Tongue (tissue), 2 donors: ENCODE results near the gene DAB2IP. TPM values are rescaled to one million over a fixed set of nuclear protein-coding genes. Genes with fewer than 3 reads are reported as not detected.

Source experiments
- DNase-seq: peaks from one replicate; pipeline ENCODE4 v3.0.0-alpha.2; 2015
- total RNA-seq: library from RNA; depleted of rRNA; stranded (reverse); fragments of >200 nt; gene quantifications from one replicate; pipeline ENCODE4 v1.2.3, GENCODE V29; 2014

The DAB2IP gene
- total RNA-seq, 1 donor from 2014 or later, result 41.9 TPM

DNA sequence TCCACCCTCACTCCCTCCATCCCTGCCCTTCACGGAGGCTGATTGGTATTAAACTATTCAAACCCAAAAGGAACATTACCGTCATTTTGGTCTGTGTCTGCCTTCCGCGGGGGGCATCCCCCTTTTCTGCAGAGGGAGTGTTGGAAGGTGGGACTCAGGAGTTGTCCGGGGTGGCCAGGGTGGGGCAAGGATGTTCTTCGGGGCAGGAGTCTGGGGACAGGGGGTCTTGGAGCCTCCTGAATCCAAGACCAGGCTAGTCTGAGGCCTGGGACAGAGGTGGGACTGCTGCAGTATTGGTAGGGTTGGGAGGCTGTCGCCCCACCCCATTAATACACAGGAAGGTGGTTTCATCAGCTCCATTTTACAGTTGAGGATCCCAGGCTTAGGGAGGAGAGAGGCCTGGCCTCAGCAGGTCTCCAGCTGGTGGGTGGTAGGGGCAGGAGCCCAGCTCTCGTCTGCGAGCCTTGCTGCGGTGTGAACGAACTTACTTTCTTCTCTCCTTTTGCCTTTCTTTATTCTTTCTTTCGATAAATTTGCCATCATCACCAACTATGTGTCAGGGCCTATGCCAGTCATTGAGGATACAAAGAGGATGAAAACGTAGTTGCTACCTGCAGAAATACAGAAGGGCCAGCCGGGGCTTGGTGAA lies 33.8 kb downstream of the DAB2IP start:
- DNase-seq, result no peak

DNA sequence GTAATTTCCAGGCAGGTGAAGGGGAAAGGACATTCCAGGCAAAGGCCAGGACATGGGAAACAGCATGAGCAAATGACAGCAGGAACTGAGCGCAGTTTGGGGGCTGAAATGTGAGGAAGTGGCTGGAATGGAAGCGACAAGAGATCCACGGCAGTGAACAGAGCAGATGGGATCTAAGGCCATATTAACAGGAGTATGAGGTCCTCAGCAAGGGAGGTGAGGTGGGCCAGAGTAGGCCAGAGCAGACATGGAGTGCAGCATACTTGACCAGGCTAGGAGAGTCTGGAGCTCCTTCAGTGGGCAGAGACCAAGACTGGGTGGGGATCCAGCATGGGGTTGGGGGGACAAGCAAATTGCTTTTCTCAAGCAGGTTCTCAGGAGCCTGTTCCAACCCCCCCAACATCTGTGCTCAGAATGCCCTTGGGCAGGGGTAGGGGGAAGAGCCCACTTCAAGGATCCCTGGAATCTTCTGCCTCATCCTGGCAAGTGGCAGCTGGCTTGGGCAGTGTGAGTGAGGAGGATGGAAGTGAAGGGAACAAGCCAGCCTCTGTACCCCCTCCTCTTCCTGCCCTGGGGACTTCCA lies 34.5 kb downstream of the DAB2IP start:
- no peak for DNase-seq

DNA sequence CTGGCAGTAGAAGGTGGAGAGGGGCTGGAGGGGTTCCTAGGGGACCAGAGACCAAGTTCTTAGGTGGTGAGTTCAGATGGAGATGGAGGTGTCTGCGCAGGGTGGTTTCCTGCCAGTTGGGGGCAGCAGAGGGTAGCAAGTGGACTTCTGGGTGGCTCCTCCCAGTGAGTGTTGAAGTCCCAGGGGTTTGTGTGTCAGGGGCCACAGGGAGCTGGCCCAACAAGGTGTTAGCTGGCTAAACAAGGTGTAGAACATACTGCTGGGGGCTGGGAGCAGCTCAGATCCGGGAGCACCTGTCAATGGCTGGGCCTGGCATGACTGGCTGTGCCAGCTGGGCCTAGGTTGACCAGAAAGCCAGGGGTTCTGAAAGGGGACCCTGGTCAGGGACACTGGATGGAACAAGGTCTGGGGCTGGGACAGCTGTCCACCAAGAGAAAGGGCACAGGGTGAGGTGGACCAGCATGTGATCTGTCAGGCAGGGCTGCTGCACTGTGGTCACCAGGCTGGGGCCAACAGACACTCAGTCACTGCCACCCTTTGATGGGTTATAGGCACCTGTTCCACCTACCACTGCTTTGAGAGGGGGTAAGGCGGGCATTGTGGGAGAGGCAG lies 35.6 kb downstream of the DAB2IP start:
- peak; percentile 78 for DNase-seq

DNA sequence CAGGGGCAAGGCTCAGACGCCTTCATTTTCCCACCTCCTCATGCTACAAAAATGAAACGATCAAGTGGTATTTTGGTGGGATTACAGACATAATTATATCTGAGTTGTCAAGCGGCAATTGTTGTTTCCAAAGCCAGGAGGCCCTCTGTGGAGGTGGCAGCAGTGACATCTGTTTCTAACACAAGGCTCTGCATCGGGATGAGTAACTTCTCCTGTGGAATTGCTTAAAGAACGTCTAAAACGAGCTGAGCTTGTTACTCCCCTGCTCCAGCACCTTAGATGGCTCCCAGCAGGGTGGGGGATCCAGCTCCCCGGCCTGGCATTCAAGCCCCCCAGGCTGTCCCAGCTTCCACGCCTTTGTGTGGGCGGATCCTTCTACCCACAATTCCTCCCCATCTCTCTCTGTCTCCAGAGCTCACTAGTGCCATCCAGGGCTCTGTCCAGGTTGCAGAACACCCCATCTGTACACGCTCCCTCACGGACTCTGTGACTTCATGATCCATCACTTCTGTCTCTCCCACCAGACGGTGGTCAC lies 36.8 kb downstream of the DAB2IP start:
- no peak for DNase-seq

DNA sequence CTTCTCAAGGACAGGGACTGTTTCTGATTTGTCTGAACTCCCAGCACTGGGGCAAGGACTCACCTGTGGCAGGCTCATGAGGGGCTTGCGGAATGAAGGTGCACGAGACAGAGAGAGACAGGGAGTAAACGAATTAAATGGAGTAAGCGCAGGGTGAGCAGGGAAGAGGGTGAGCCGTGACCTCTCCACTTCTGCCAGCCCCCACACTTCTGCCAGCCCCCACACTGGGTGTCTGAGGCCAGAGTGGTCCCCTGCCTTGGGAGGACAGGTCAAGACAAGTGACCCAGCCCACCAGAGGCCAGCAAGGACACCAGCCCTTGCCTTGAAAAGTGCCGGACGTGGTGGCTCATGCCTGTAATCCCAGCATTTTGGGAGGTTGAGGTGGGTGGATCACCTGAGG lies 37.2 kb downstream of the DAB2IP start:
- DNase-seq, result no peak

DNA sequence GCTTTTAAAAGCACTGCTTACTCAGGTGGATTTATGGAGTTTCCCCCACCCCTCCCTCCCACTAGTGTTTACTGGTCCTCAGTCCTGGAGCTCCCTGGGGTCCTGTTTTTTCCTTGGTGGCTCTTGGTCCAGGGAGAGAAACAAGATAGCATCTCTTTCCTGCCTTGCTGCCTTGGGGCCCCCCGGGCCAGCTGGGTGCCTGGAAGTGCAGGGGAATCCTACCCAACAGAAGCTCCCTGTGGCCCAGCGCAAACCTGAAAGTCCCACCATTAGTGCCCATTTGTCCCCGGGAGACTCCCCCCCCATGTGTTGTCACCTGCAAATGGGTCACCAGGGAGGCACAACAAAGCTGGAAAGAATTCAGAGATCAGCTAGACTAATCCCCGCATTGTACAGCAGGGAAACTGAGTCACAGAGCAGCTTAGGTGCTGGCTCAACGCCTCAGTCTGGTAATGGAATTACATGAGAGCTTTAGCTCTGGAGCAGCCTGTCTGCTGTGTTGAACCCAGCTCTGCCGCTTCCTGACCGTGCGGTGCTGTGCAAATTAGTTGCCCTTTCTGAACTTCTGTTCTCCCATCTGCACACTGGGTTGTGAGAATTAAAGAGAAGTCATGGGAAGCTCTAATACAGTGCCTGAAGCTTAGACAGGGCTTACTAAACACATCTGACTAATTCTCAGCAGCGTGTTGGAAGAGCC lies 38.2 kb downstream of the DAB2IP start:
- DNase-seq, result no peak

DNA sequence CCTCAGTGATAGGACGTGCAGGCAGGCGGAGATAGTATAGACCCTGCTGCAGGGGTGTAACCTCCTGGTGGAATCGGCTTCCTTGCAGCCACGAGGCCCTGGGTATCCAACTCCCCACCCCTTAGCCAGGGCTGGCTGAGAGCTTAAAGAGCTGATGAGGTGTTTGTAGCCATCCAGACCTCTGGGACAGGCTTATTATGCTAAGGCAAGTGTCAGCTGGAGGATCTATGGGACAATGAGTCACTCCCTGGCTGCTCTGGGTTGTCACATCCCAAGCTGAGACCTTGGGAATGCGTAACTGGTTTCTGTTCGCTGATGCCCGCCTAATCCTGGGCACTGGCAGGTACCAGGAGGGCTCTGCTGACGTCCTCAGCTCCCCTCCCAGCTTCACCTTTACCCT lies 38.9 kb downstream of the DAB2IP start:
- no peak for DNase-seq

DNA sequence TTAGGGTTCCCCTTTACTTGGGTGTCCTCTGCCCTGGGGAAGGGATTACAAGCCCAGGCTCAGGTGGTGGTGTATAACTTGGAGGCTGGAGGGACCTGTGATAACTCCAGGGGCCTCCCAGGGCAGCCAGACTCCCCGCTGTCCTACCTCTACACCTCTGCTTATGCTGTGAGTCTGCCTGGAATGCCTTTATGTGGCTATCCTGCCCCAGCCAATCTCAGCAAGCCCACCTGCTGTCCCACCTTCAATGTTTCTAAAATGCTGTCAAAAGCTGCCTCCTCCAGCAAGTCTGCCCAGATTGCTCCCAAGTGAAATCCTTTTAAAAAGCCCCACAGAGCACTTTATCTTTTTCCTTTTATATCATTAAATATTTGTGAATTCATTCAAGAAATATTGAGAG lies 39.3 kb downstream of the DAB2IP start:
- DNase-seq, result no peak

DNA sequence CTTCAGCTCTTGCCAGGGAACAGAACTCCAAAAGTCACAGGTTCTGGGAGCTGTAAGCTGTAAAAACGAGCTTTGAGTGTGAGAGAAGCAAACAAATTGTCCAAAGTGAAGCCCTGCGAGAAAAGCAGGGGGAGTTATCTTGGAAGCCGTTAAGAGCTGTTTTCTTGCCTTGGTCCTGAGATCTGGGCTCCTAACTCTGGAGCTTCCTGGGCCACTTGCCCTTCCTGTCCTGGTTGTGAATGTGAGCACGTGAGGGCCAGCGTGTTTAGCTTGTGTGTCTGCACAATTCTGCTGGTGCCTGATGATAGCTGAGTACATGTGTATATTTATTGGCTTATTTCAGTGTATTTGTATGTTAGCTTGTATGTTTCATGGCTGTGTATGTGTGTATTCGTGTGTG lies 40.5 kb downstream of the DAB2IP start:
- DNase-seq, result no peak

DNA sequence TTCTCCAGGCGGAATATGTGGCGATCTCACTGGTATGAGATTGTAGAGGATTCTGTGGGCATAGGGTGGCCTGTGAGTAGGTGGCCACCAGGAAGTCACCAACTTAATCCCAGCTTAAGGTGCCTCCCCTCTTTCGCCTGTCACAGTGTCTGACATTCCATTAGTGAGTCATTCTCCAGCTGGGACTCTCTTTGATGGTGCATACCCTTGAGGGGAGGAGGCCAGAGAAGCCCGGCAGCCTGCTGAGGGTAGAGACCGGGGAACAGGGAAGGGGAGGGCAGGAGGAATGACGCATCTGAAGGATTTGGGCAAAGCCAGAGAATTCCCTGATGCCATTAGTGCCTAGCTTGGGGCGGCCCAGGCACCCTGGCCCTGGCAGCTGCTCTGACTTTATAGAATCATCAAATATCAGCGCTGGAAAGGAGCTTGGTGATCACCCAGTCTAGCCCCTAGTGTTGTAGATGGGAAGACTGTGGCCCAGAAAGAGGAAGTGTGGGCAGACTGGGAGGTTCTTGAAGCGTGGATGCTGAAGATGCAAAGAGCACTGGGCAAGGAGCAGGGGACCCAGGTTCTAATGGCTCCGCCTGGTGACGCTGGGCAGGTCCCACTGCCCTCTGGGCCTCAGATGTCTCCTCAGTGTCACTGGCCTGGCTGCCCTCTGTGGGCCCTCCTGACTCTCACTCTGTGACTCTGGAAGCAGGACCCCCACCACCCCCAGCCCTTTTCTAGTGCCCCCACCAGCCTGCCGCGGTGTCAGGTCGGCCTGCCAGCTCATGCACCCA lies 41.4 kb downstream of the DAB2IP start:
- peak; percentile 65 for DNase-seq

DNA sequence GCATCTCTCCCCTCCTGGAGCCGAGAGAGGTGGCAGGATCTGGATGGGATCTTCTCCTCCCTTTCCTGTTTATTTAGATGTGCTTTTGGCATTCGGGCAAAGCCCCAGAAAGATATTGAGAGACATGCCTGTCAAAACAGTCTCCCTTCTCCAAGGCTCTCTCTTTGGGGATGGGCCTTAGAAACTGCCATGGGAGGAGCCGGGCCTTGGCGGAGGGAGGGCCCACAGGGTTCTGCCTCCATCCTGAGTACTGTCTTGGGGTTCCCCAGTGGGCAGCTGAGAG lies 41.9 kb downstream of the DAB2IP start:
- no peak for DNase-seq

DNA sequence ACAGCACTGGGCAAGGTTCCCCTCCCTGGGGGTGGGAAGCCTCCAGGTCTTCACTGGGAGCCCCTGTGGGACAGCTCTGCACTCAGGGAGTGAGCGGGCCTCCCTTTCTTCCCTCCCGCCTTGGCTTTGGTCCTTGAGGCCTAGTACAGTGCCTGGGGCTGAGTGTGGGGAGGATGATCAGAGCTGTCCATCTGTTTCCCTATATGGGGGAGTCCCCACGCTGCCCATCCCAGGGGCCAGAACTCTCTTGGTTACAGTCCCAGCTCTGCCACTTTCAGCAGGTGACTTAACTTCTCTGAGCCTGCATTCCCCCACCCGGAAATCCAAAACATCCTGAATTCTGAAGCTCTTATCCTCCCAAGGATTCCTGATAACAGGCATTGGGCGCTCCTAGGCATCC lies 42.6 kb downstream of the DAB2IP start:
- DNase-seq, result no peak

DNA sequence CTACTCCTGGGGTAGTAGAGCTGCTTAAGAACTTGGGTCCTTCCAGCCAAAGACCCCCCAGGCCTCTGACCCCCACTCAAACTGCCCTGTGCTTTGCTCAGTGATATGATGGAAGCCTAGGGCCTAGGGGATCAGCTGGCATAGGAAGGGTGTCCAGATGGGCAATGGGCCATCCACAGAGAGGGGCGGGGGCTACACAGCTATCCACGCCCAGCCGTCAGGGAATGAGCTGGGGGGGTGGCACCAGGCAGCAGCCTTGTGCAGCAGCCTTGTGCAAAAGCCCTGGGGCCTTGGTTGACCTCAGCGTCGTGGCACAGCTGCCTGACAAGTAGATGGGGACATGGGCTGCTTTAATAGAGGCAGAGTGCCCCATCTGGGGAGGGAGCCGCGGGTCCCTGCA lies 43.2 kb downstream of the DAB2IP start:
- DNase-seq, result no peak

DNA sequence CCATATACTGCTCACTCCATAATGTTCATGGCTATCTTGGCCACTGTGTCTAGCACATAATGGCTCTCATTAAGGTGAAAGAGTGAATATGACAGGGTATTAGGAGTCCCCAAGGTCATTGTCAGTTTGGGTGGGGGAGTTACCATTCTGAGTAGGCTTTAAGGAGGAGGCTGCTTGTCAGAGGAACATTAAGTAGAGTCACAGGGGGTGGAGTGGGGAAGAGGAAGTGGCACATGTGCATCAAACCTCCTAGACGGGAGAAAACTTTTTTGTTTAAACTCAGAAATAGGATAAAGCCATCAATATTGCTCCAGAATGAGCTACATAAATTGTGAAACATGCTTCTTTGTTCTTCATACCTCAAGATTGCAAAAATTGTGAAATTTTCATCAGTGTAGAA lies 45.5 kb downstream of the DAB2IP start:
- DNase-seq, result no peak

DNA sequence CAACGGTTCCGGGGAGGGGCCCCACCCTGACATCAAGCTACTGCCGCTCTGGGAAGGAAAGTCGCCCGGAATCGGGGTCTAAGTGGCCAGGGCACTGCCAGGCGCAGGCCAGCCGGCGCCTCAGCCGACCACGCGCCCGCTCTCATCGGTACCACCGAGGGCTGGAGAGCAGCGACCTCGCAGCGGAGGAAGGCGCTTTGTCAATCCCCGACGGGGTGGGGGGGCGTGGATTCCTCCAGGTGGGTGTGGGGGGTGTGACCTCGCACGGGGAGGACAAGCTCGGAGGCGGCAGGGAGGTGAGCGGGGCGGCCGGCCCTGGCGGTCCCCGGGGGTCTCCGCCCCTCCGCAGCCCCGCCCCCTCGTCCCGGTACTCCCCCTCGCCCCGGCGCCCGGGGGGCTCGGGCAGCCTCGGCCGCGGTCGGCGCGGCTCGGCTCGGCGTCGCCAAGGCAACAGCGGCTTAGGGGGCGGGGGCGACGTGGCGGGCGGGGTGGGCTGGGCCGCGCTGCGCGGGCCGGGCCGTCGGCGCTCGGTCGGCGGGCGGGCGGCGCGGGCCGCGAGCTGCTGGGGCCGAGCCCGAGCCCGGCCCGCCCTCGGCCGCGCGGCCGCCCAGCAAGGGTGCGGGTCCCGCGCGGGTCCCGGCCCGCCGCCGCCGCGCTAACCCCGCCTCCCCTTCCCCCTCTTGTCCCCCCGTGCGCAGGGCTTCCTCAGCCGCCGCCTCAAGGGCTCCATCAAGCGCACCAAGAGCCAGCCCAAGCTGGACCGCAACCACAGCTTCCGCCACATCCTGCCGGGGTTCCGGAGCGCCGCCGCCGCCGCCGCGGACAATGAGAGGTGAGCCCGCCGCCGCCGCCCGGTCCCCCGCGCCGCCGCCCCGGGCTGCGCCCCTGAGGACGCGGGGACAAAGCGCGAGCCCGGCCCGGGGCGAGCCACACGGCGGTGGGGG lies 47.5 kb downstream of the DAB2IP start:
- DNase-seq, result peak; percentile 83

DNA sequence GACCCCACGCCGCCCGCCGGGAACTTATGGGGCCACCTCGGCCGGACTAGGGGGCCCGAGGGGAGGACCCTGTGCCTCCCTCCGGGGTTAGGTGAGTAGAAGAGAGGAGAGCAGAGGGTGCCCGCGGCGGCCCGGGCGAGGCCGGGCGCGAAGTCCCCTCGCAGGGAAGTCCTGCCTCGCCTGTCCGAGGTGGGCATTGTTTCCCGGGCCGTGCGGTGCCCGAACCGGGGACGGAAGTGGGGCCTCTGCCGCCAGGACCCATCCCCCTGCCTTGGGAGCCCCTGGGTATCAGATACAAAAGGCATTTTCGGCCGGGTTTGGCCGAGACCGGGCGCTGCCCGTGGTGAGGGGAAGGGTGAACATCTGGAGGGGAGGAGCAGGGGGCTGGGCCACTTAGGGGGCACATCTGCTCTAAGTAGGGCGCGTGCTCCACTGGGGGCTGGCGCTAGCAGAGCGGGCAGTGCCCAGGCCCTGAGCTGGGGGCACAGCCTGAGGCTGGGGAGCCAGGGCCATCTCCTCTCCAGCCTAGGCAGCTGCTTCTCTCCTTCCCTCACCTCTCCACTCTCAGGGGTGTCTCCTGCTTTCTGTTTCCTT lies 48.2 kb downstream of the DAB2IP start:
- DNase-seq, result peak; percentile 43

DNA sequence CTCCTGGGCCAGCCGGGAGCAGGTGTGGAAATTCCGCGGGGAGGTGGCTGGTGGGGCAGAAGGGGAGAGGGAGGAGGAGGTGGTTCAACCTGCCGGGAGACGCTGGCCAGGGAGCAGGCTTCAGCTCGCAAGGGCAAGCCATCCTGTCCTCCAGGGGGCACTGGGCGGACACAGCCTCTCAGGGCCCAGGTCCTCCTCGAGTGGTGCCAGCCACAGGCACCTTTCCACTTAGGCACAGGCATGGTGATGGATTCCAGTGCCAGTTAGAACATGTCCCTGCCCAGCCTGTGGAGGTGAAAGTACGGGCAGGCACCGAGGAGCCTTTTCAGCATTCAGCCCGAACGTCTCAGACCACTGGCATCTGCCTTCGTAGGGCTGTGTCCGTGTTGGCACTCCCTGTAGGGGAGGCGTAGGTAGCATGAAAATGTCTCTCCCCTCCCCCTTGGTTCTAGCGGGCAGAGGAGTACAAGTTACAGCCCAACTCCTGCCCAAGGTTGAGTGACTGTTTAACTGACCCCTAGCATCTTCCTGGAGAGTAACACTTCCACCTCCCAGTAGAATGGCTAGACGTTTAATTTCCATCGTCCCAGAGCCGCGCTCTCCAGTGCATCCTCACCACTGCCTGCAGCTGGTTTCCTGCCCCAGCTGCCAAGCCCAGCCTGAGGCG lies 48.9 kb downstream of the DAB2IP start:
- peak; percentile 45 for DNase-seq

DNA sequence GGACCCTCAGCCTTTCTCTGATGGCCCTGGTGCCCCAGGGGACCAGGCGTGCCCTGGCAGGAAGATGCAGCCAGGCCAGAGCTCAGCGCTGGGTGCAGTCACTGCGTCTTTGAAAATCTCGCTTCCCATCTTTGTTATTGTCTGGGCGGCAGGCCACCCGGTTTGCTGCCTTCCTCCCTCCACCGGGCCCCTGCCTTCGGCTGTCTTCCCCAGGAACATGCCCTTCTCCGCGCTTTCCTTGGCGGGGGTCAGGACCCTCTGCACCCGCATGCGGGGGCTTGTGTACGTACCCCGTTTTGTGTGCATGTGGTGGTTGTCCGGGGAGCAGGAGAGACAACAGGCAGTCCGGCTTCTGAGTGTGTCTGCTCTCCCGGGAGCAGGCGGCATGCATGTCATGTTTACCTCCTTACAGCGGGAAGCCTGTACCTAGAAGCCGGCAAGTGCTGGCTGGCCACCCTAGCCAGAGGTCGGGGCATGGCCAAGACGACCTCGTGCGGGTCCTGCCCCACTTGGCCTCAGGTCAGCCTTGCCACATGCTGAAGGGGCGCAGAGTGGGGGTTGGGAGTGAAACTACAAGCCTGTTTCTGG lies 49.5 kb downstream of the DAB2IP start:
- DNase-seq, result no peak

DNA sequence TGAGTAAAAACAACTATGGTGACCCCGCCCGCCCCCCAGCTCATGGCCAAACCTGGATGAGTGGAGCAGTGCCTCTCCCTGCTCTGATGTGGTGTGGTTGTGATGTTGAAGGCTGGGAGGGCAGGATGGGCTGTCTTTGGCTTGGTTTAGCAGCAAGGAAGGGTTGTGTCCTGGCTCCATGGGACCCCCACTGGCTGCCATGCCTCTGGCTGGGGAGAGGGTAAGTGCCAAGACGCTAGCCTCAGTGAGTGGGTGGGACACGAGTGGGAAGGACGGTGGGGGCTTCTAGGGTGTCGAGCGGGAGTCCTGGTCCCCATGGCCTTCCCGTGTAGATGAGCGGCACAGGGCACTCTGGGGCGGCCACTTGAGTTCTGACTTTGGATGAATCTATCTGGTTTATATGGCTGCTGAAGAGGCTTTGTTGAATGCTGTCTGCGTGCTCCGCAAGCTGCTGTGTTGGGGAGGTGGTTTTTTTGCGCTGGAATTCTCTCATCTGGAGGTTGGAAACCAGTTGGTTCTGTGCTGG lies 50.4 kb downstream of the DAB2IP start:
- DNase-seq, result no peak
